Osteoblast (primary cell): ENCODE results near the gene RS1. TPM values are rescaled to one million over a fixed set of nuclear protein-coding genes. Genes with fewer than 3 reads are reported as not detected.
A peak's percentile ranks its signal among the peaks of the same experiment; 100 is the strongest.

Experiments used
- DNase-seq: peaks from one replicate; pipeline ENCODE4 v3.0.0; 2011; ENCODE audit warnings: low spot score, mixed read lengths; ENCODE audit not compliant: insufficient read length; ENCODE audit errors: missing footprints
- H2AFZ ChIP-seq: 2 replicates; pipeline ENCODE4 v1.6.0; 2011; ENCODE audit warnings: mild to moderate bottlenecking, low read length
- H3K27ac ChIP-seq: 2 replicates; pipeline ENCODE4 v1.5.1; 2011; ENCODE audit warnings: mild to moderate bottlenecking, low read depth, low read length, moderate library complexity
- H3K27me3 ChIP-seq: 2 replicates; pipeline ENCODE4 v1.6.0; 2012; ENCODE audit warnings: mild to moderate bottlenecking, control low read depth, inconsistent platforms, low read length, moderate library complexity; ENCODE audit not compliant: insufficient read depth
- H3K36me3 ChIP-seq: 2 replicates; pipeline ENCODE4 v1.5.1; 2011; ENCODE audit warnings: mild to moderate bottlenecking, low read length, control low read depth, moderate library complexity; ENCODE audit not compliant: insufficient read depth
- H3K4me1 ChIP-seq: 2 replicates; pipeline ENCODE4 v1.5.1; 2011; ENCODE audit warnings: mild to moderate bottlenecking, low read length, control low read depth, moderate library complexity; ENCODE audit not compliant: insufficient read depth
- H3K4me2 ChIP-seq: 2 replicates; pipeline ENCODE4 v1.6.0; 2011; ENCODE audit warnings: mild to moderate bottlenecking, low read length; ENCODE audit not compliant: insufficient read depth
- H3K4me3 ChIP-seq: fragments of 200-600 bp; sonication (generic); 3 replicates; pipeline ENCODE4 v1.5.1; 2012; ENCODE audit warnings: mild to moderate bottlenecking, low read length, inconsistent platforms; ENCODE audit not compliant: insufficient read depth
- H3K79me2 ChIP-seq: 2 replicates; pipeline ENCODE4 v1.6.0; 2012; ENCODE audit warnings: mild to moderate bottlenecking, low read length, control low read depth, inconsistent platforms; ENCODE audit not compliant: insufficient read depth
- H3K9me3 ChIP-seq: 2 replicates; pipeline ENCODE4 v1.5.1; 2011; ENCODE audit warnings: low read depth, low read length, control low read depth
- H4K20me1 ChIP-seq: 2 replicates; pipeline ENCODE4 v1.6.0; 2012; ENCODE audit warnings: mild to moderate bottlenecking, low read length, control low read depth; ENCODE audit not compliant: insufficient read depth
- CTCF ChIP-seq: IDR thresholded peaks from 2 replicates; pipeline ENCODE4 v1.5.1; 2011; ENCODE audit warnings: mild to moderate bottlenecking, low read depth, low read length, moderate library complexity; ENCODE audit errors: extremely low read depth
- total RNA-seq: library from RNA; depleted of rRNA; stranded (reverse); fragments of >200 nt; gene quantifications from 2 replicates; pipeline ENCODE4 v1.2.3, GENCODE V29; 2012

Gene RS1
- total RNA-seq, 1 donor: not detected

GRCh38 chrX:18676470-18676869 lies 4.6 kb upstream of the RS1 start:
- Histone ChIP-seq H3K4me1 (peaks cover 3% of the 10 kb centered on the region), H3K79me2 (no peaks in the 10 kb centered on the region), H3K4me2 (no peak overlapping the region), H3K27ac (no peak overlapping the region), H3K36me3 (no peaks in the 10 kb centered on the region), H4K20me1 (no peaks in the 10 kb centered on the region), H3K27me3 (no peaks in the 10 kb centered on the region), H2AFZ (no peak overlapping the region), H3K4me3 (no peak overlapping the region), H3K9me3 (no peaks in the 10 kb centered on the region)
- DNase-seq: no peak
- TF ChIP-seq CTCF: no peak

GRCh38 chrX:18676050-18676449 lies 4.1 kb upstream of the RS1 start:
- Histone ChIP-seq H3K36me3 (no peaks in the 10 kb centered on the region), H4K20me1 (no peaks in the 10 kb centered on the region)
- TF ChIP-seq CTCF: no peak

GRCh38 chrX:18674788-18675735 lies 3.2 kb upstream of the RS1 start:
- Histone ChIP-seq H3K4me3 (peak overlapping the region; percentile 76), H2AFZ (peak overlapping the region; percentile 91), H3K36me3 (no peaks in the 10 kb centered on the region), H3K27me3 (no peaks in the 10 kb centered on the region), H3K4me2 (peak overlapping the region; percentile 79), H3K79me2 (no peaks in the 10 kb centered on the region), H3K27ac (peak overlapping the region; percentile 28), H4K20me1 (no peaks in the 10 kb centered on the region), H3K4me1 (peaks cover 3% of the 10 kb centered on the region), H3K9me3 (no peaks in the 10 kb centered on the region)
- TF ChIP-seq CTCF: no peak
- DNase-seq: peak; percentile 92

More at GRCh38 chrX:18676050-18676449, 4.1 kb upstream of the RS1 start:
- Histone ChIP-seq H3K4me1 (peaks cover 3% of the 10 kb centered on the region), H2AFZ (no peak overlapping the region), H3K27me3 (no peaks in the 10 kb centered on the region), H3K4me2 (no peak overlapping the region), H3K9me3 (no peaks in the 10 kb centered on the region), H3K79me2 (no peaks in the 10 kb centered on the region), H3K27ac (no peak overlapping the region), H3K4me3 (no peak overlapping the region)
- DNase-seq: peak; percentile 53

GRCh38 chrX:18674417-18674787 lies 2.5 kb upstream of the RS1 start:
- Histone ChIP-seq H3K27ac (no peak overlapping the region), H3K9me3 (no peaks in the 10 kb centered on the region), H3K4me1 (peaks cover 3% of the 10 kb centered on the region), H3K79me2 (no peaks in the 10 kb centered on the region), H3K4me3 (peak overlapping the region; percentile 76), H4K20me1 (no peaks in the 10 kb centered on the region), H2AFZ (peak overlapping the region; percentile 76), H3K36me3 (no peaks in the 10 kb centered on the region), H3K27me3 (no peaks in the 10 kb centered on the region), H3K4me2 (peak overlapping the region; percentile 79)
- DNase-seq: no peak
- TF ChIP-seq CTCF: no peak
